GM23338 (cell line): Measurements from ENCODE around the gene DPYD. TPM values are rescaled to one million over a fixed set of nuclear protein-coding genes. Genes with fewer than 3 reads are reported as not detected.

Experiments
- ATAC-seq: fragments of 200-7000 bp; cut with Tn5 transposase; 3 replicates; pipeline ENCODE4 v1.9.1; 2020
- DNase-seq: peaks from one replicate; pipeline ENCODE4 v3.0.0-alpha.2; 2015; ENCODE audit warnings: low spot score
- H2AFZ ChIP-seq: fragments of 200-600 bp; sonication (generic); 2 replicates; pipeline ENCODE4 v1.8.0; 2016; ENCODE audit warnings: antibody characterized with exemption, mild to moderate bottlenecking, moderate library complexity
- H3F3A ChIP-seq: fragments of 200-600 bp; sonication (generic); replicated peaks from 2 replicates; pipeline ENCODE4 v1.8.0; 2017; ENCODE audit warnings: antibody characterized with exemption, mixed run types, low read depth
- H3K27ac ChIP-seq: fragments of 200-600 bp; sonication (generic); 2 replicates; pipeline ENCODE4 v1.6.1; 2016; ENCODE audit warnings: low read depth
- H3K27me3 ChIP-seq: fragments of 200-600 bp; sonication (generic); 2 replicates; pipeline ENCODE4 v1.8.0; 2016; ENCODE audit warnings: mild to moderate bottlenecking, mixed run types, moderate library complexity; ENCODE audit not compliant: insufficient read depth
- H3K36me3 ChIP-seq: fragments of 200-600 bp; sonication (generic); 2 replicates; pipeline ENCODE4 v1.8.0; 2016; ENCODE audit warnings: mild to moderate bottlenecking; ENCODE audit not compliant: insufficient read depth
- H3K4me1 ChIP-seq: fragments of 200-600 bp; sonication (generic); 2 replicates; pipeline ENCODE4 v1.8.0; 2016; ENCODE audit warnings: mild to moderate bottlenecking, moderate library complexity; ENCODE audit not compliant: insufficient read depth
- H3K4me2 ChIP-seq: fragments of 200-600 bp; sonication (generic); 2 replicates; pipeline ENCODE4 v1.7.1; 2017; ENCODE audit warnings: mixed run types
- H3K4me3 ChIP-seq: fragments of 200-600 bp; sonication (generic); 2 replicates; pipeline ENCODE4 v1.6.1; 2016; ENCODE audit warnings: mixed run types
- H3K79me2 ChIP-seq: fragments of 200-600 bp; sonication (generic); replicated peaks from 2 replicates; pipeline ENCODE4 v1.8.0; 2017; ENCODE audit warnings: mild to moderate bottlenecking; ENCODE audit not compliant: insufficient read depth
- H3K9me2 ChIP-seq: fragments of 200-600 bp; sonication (generic); 2 replicates; pipeline ENCODE4 v1.8.0; 2017; ENCODE audit not compliant: insufficient read depth
- H4K20me1 ChIP-seq: fragments of 200-600 bp; sonication (generic); replicated peaks from 2 replicates; pipeline ENCODE4 v1.8.0; 2017; ENCODE audit warnings: mild to moderate bottlenecking; ENCODE audit not compliant: insufficient read depth
- H3K27ac Mint-ChIP-seq: 2 replicates; pipeline ENCODE4 v1.8.0; 2020; ENCODE audit warnings: inconsistent platforms, mild to moderate bottlenecking, moderate library complexity, mixed read lengths
- H3K27me3 Mint-ChIP-seq: 3 replicates; pipeline ENCODE4 v1.8.0; 2022; ENCODE audit warnings: low read depth, mild to moderate bottlenecking, moderate library complexity, mixed read lengths, inconsistent platforms; ENCODE audit not compliant: insufficient read depth, poor library complexity
- H3K36me3 Mint-ChIP-seq: 3 replicates; pipeline ENCODE4 v1.8.0; 2021; ENCODE audit warnings: low read depth, mild to moderate bottlenecking, inconsistent platforms, moderate library complexity, mixed read lengths
- H3K4me1 Mint-ChIP-seq: 3 replicates; pipeline ENCODE4 v1.8.0; 2020; ENCODE audit warnings: mild to moderate bottlenecking, inconsistent platforms, mixed read lengths
- H3K4me3 Mint-ChIP-seq: 3 replicates; pipeline ENCODE4 v1.8.0; 2021; ENCODE audit warnings: moderate library complexity, mild to moderate bottlenecking, inconsistent platforms, mixed read lengths
- H3K9me3 Mint-ChIP-seq: 3 replicates; pipeline ENCODE4 v1.8.0; 2020; ENCODE audit warnings: moderate library complexity, mild to moderate bottlenecking, inconsistent platforms, mixed read lengths
- CREB1 ChIP-seq: fragments of 250-450 bp; sonication (Bioruptor Pico); IDR thresholded peaks from 2 replicates; pipeline ENCODE4 v1.5.0; 2020; ENCODE audit warnings: low read depth, mild to moderate bottlenecking, moderate library complexity
- EZH2 ChIP-seq: fragments of 200-600 bp; sonication (generic); IDR thresholded peaks from one replicate; pipeline ENCODE4 v1.8.0; 2017; ENCODE audit warnings: antibody characterized with exemption, mild to moderate bottlenecking, low read depth; ENCODE audit not compliant: unreplicated experiment
- EZH2phosphoT487 ChIP-seq: fragments of 200-600 bp; sonication (generic); IDR thresholded peaks from one replicate; pipeline ENCODE4 v1.8.1; 2018; ENCODE audit warnings: antibody characterized with exemption; ENCODE audit not compliant: unreplicated experiment
- JUNB ChIP-seq: IDR thresholded peaks from one replicate; pipeline ENCODE4 v1.6.1; 2016; ENCODE audit warnings: antibody characterized with exemption; ENCODE audit not compliant: unreplicated experiment
- NANOG ChIP-seq: IDR thresholded peaks from 2 replicates; pipeline ENCODE4 v1.6.1; 2016; ENCODE audit warnings: antibody characterized with exemption, borderline replicate concordance
- POLR2AphosphoS5 ChIP-seq: IDR thresholded peaks from 2 replicates; pipeline ENCODE4 v1.6.1; 2016; ENCODE audit warnings: antibody characterized with exemption, low read depth
- STAT1 ChIP-seq: IDR thresholded peaks from one replicate; pipeline ENCODE4 v1.6.1; 2016; ENCODE audit warnings: antibody characterized with exemption; ENCODE audit not compliant: unreplicated experiment
- ZNF114 ChIP-seq: fragments of 250-450 bp; sonication (Bioruptor Pico); IDR thresholded peaks from 2 replicates; pipeline ENCODE4 v1.5.0; 2020; ENCODE audit warnings: mild to moderate bottlenecking, moderate library complexity
- ZNF331 ChIP-seq: fragments of 250-450 bp; sonication (Bioruptor Pico); IDR thresholded peaks from 2 replicates; pipeline ENCODE4 v1.5.0; 2020; ENCODE audit warnings: low read depth, mild to moderate bottlenecking, moderate library complexity
- polyA plus RNA-seq: library from polyadenylated mRNA; unstranded; fragments of >200 nt; fragmentation: Nextera tagmentation; extraction: Ambion mirVana; gene quantifications from 2 replicates; pipeline ENCODE4 v1.2.1, GENCODE V29; 2016
- total RNA-seq: library from RNA; depleted of rRNA; stranded (reverse); fragments of >200 nt; shearing (Covaris generic); gene quantifications from 2 replicates; pipeline ENCODE4 v1.2.3, GENCODE V29; 2014
- TF ChIP-seq, protein P1 (sequence below): IDR thresholded peaks from one replicate; pipeline ENCODE4 v1.6.1; 2018; ENCODE audit warnings: antibody characterized with exemption; ENCODE audit not compliant: unreplicated experiment
- TF ChIP-seq, protein P2 (sequence below): fragments of 250-450 bp; sonication (Bioruptor Pico); IDR thresholded peaks from 2 replicates; pipeline ENCODE4 v1.5.0; 2020; ENCODE audit warnings: mild to moderate bottlenecking, moderate library complexity
- TF ChIP-seq, protein P3 (sequence below): IDR thresholded peaks from 2 replicates; pipeline ENCODE4 v1.6.1; 2016; ENCODE audit warnings: antibody characterized with exemption
- TF ChIP-seq, protein P4 (sequence below), 2 experiments: fragments of 200-600 bp in 1 of 2; sonication (generic) in 1 of 2; conservative IDR thresholded peaks; 2 replicates each; pipeline versions ENCODE4 v1.5.1 to v1.6.1; 2016 to 2017; ENCODE audit warnings: antibody characterized with exemption in 2 of 2, low read depth in 2 of 2, mild to moderate bottlenecking in 2 of 2, moderate library complexity in 1 of 2

DPYD gene
- total and polyA plus RNA-seq, 2 experiments from 2014 or later = 0.50 to 1.6 TPM

DNA sequence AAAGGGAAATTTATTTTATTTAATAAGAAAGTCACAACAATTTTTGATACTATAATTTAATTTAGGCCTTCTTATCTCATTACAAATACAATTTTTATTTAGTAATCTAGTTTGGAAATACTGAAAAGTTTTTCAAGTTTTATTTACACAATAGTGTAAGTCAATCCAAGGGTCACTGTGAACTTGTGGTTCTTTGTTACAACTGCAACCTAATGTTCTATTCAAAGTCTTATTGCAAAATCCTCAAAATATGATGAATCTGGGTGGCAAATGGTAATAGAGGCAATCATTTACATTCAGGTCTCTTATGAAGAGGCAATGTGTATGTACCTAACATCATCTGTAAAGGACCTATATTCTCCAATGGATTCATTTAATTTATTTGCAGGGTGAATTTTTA lies 421.2 kb downstream of the DPYD start:
- no peak for DNase-seq
- H3K27me3 ChIP-seq = no peaks in the 10 kb centered on the region

More for the DNA sequence above, 421.2 kb downstream of the DPYD start:
- H3K27ac Mint-ChIP-seq = no peak overlapping the region
- H2AFZ ChIP-seq = no peak overlapping the region
- no peaks in the 10 kb centered on the region for H3F3A ChIP-seq
- H3K4me3 ChIP-seq = no peak overlapping the region
- no peak overlapping the region for H3K4me2 ChIP-seq
- no peak overlapping the region for H3K27ac ChIP-seq
- H3K79me2 ChIP-seq = no peaks in the 10 kb centered on the region
- TF ChIP-seq, protein P1, sequence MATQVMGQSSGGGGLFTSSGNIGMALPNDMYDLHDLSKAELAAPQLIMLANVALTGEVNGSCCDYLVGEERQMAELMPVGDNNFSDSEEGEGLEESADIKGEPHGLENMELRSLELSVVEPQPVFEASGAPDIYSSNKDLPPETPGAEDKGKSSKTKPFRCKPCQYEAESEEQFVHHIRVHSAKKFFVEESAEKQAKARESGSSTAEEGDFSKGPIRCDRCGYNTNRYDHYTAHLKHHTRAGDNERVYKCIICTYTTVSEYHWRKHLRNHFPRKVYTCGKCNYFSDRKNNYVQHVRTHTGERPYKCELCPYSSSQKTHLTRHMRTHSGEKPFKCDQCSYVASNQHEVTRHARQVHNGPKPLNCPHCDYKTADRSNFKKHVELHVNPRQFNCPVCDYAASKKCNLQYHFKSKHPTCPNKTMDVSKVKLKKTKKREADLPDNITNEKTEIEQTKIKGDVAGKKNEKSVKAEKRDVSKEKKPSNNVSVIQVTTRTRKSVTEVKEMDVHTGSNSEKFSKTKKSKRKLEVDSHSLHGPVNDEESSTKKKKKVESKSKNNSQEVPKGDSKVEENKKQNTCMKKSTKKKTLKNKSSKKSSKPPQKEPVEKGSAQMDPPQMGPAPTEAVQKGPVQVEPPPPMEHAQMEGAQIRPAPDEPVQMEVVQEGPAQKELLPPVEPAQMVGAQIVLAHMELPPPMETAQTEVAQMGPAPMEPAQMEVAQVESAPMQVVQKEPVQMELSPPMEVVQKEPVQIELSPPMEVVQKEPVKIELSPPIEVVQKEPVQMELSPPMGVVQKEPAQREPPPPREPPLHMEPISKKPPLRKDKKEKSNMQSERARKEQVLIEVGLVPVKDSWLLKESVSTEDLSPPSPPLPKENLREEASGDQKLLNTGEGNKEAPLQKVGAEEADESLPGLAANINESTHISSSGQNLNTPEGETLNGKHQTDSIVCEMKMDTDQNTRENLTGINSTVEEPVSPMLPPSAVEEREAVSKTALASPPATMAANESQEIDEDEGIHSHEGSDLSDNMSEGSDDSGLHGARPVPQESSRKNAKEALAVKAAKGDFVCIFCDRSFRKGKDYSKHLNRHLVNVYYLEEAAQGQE = no peak
- TF ChIP-seq, protein P2, sequence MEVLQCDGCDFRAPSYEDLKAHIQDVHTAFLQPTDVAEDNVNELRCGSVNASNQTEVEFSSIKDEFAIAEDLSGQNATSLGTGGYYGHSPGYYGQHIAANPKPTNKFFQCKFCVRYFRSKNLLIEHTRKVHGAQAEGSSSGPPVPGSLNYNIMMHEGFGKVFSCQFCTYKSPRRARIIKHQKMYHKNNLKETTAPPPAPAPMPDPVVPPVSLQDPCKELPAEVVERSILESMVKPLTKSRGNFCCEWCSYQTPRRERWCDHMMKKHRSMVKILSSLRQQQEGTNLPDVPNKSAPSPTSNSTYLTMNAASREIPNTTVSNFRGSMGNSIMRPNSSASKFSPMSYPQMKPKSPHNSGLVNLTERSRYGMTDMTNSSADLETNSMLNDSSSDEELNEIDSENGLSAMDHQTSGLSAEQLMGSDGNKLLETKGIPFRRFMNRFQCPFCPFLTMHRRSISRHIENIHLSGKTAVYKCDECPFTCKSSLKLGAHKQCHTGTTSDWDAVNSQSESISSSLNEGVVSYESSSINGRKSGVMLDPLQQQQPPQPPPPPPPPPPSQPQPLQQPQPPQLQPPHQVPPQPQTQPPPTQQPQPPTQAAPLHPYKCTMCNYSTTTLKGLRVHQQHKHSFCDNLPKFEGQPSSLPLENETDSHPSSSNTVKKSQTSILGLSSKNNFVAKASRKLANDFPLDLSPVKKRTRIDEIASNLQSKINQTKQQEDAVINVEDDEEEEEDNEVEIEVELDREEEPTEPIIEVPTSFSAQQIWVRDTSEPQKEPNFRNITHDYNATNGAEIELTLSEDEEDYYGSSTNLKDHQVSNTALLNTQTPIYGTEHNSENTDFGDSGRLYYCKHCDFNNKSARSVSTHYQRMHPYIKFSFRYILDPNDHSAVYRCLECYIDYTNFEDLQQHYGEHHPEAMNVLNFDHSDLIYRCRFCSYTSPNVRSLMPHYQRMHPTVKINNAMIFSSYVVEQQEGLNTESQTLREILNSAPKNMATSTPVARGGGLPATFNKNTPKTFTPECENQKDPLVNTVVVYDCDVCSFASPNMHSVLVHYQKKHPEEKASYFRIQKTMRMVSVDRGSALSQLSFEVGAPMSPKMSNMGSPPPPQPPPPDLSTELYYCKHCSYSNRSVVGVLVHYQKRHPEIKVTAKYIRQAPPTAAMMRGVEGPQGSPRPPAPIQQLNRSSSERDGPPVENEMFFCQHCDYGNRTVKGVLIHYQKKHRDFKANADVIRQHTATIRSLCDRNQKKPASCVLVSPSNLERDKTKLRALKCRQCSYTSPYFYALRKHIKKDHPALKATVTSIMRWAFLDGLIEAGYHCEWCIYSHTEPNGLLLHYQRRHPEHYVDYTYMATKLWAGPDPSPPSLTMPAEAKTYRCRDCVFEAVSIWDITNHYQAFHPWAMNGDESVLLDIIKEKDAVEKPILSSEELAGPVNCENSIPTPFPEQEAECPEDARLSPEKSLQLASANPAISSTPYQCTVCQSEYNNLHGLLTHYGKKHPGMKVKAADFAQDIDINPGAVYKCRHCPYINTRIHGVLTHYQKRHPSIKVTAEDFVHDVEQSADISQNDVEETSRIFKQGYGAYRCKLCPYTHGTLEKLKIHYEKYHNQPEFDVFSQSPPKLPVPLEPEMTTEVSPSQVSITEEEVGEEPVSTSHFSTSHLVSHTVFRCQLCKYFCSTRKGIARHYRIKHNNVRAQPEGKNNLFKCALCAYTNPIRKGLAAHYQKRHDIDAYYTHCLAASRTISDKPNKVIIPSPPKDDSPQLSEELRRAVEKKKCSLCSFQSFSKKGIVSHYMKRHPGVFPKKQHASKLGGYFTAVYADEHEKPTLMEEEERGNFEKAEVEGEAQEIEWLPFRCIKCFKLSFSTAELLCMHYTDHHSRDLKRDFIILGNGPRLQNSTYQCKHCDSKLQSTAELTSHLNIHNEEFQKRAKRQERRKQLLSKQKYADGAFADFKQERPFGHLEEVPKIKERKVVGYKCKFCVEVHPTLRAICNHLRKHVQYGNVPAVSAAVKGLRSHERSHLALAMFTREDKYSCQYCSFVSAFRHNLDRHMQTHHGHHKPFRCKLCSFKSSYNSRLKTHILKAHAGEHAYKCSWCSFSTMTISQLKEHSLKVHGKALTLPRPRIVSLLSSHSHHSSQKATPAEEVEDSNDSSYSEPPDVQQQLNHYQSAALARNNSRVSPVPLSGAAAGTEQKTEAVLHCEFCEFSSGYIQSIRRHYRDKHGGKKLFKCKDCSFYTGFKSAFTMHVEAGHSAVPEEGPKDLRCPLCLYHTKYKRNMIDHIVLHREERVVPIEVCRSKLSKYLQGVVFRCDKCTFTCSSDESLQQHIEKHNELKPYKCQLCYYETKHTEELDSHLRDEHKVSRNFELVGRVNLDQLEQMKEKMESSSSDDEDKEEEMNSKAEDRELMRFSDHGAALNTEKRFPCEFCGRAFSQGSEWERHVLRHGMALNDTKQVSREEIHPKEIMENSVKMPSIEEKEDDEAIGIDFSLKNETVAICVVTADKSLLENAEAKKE (CRISPR knock-in tag) = no peak
- TF ChIP-seq ZNF331 (CRISPR knock-in tag) (no peak), POLR2AphosphoS5 (no peak), NANOG (no peak), STAT1 (no peak), EZH2phosphoT487 (no peak), EZH2 (no peak), ZNF114 (CRISPR knock-in tag) (no peak), CREB1 (CRISPR knock-in tag) (no peak), JUNB (no peak)
- TF ChIP-seq, protein P3, sequence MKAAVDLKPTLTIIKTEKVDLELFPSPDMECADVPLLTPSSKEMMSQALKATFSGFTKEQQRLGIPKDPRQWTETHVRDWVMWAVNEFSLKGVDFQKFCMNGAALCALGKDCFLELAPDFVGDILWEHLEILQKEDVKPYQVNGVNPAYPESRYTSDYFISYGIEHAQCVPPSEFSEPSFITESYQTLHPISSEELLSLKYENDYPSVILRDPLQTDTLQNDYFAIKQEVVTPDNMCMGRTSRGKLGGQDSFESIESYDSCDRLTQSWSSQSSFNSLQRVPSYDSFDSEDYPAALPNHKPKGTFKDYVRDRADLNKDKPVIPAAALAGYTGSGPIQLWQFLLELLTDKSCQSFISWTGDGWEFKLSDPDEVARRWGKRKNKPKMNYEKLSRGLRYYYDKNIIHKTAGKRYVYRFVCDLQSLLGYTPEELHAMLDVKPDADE = no peak
- TF ChIP-seq, protein P4, sequence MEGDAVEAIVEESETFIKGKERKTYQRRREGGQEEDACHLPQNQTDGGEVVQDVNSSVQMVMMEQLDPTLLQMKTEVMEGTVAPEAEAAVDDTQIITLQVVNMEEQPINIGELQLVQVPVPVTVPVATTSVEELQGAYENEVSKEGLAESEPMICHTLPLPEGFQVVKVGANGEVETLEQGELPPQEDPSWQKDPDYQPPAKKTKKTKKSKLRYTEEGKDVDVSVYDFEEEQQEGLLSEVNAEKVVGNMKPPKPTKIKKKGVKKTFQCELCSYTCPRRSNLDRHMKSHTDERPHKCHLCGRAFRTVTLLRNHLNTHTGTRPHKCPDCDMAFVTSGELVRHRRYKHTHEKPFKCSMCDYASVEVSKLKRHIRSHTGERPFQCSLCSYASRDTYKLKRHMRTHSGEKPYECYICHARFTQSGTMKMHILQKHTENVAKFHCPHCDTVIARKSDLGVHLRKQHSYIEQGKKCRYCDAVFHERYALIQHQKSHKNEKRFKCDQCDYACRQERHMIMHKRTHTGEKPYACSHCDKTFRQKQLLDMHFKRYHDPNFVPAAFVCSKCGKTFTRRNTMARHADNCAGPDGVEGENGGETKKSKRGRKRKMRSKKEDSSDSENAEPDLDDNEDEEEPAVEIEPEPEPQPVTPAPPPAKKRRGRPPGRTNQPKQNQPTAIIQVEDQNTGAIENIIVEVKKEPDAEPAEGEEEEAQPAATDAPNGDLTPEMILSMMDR (conservative IDR thresholded peaks at IDR 0.05; ENCODE audit: low read depth in 2 of 2) = no peak
- H4K20me1 ChIP-seq = no peaks in the 10 kb centered on the region
- H3K9me2 ChIP-seq = no peaks in the 10 kb centered on the region
- no peak overlapping the region for H3K4me3 Mint-ChIP-seq
- H3K4me1 Mint-ChIP-seq = no peaks in the 10 kb centered on the region; the same call in 2 of the 3 replicates
- H3K36me3 Mint-ChIP-seq = no peaks in the 10 kb centered on the region
- H3K9me3 Mint-ChIP-seq = no peaks in the 10 kb centered on the region
- H3K36me3 ChIP-seq = no peaks in the 10 kb centered on the region
- no peaks in the 10 kb centered on the region for H3K27me3 Mint-ChIP-seq
- no peaks in the 10 kb centered on the region for H3K4me1 ChIP-seq
- no peak for ATAC-seq
